GM12878 (cell line): ENCODE data around the gene STMP1. TPM values are rescaled to one million over a fixed set of nuclear protein-coding genes. Genes with fewer than 3 reads are reported as not detected.

ENCODE experiments used
- ATAC-seq: fragments of 200-7000 bp; cut with Tn5 transposase; 3 replicates; pipeline ENCODE4 v1.9.1; 2020; ENCODE audit warnings: mild to moderate bottlenecking, moderate library complexity
- BruUV-seq: library from RNA; stranded (reverse); fragments of 400-500 nt; replicated peaks from 2 replicates; lab custom pipeline; 2021; lab: Mats Ljungman, UMichigan
- CTCF ChIA-PET: fragments of 300-600 bp; sonication (Branson Sonifier 250); formaldehyde crosslinking; extraction: SDS; loops from one replicate; lab custom pipeline; 2021; ENCODE audit warnings: inconsistent platforms; lab: Yijun Ruan, JAX
- POLR2A ChIA-PET: fragments of 350-600 bp; formaldehyde crosslinking; extraction: SDS; loops from one replicate; lab custom pipeline; 2021; ENCODE audit warnings: inconsistent platforms; lab: Charles Lee
- RAD21 ChIA-PET: fragments of 300-600 bp; sonication (Branson Sonifier 250); formaldehyde crosslinking; loops from one replicate; lab custom pipeline; 2023; ENCODE audit warnings: antibody characterized with exemption; ENCODE audit not compliant: unreplicated experiment; lab: Charles Lee
- SMC1A ChIA-PET: fragments of 300-600 bp; sonication (Branson Sonifier 250); formaldehyde crosslinking; loops from one replicate; lab custom pipeline; 2023; ENCODE audit not compliant: unreplicated experiment, uncharacterized antibody; lab: Charles Lee
- DNase-seq: peaks from one replicate; pipeline ENCODE4 v3.0.0-alpha.2; 2011; ENCODE audit warnings: low read depth, low spot score
- FAIRE-seq: peaks from 3 replicates; lab custom pipeline; 2011; peaks lifted over from hg19 to GRCh38; lab: Jason Lieb, UNC
- H2AFZ ChIP-seq: 2 replicates; pipeline ENCODE4 v1.6.0; 2011; ENCODE audit warnings: low read depth, low read length, control low read depth; ENCODE audit not compliant: control insufficient read depth
- H3K27ac ChIP-seq: 2 replicates; pipeline ENCODE4 v1.5.1; 2011; ENCODE audit warnings: control low read depth; ENCODE audit not compliant: control insufficient read depth, insufficient read depth
- H3K27me3 ChIP-seq, 2 experiments: replicated peaks in 1 of 2; 2 replicates each; pipeline versions ENCODE4 v1.6.0 to v1.6.1; 2011; ENCODE audit warnings: low read length in 1 of 2; ENCODE audit not compliant: control insufficient read depth in 2 of 2, insufficient read depth in 2 of 2
- H3K36me3 ChIP-seq, 2 experiments: 2 replicates each; pipeline ENCODE4 v1.5.1; 2011; ENCODE audit warnings: low read length in 1 of 2; ENCODE audit not compliant: control insufficient read depth in 2 of 2, insufficient read depth in 2 of 2
- H3K4me1 ChIP-seq: 2 replicates; pipeline ENCODE4 v1.6.1; 2011; ENCODE audit warnings: mild to moderate bottlenecking, low read length, moderate library complexity, mixed read lengths; ENCODE audit not compliant: control insufficient read depth, insufficient read depth
- H3K4me2 ChIP-seq: 2 replicates; pipeline ENCODE4 v1.6.0; 2011; ENCODE audit warnings: control low read depth; ENCODE audit not compliant: control insufficient read depth, insufficient read depth
- H3K4me3 ChIP-seq: fragments of 200-600 bp; sonication (generic); 2 replicates; pipeline ENCODE4 v1.5.1; 2016
- H3K79me2 ChIP-seq: 2 replicates; pipeline ENCODE4 v1.6.0; 2011; ENCODE audit warnings: low read length; ENCODE audit not compliant: control insufficient read depth, insufficient read depth
- H3K9ac ChIP-seq: 2 replicates; pipeline ENCODE4 v1.8.0; 2011; ENCODE audit warnings: low read length, control low read depth, mixed read lengths; ENCODE audit not compliant: control insufficient read depth, insufficient read depth
- H3K9me3 ChIP-seq: replicated peaks from 3 replicates; pipeline ENCODE4 v1.5.1; 2011; ENCODE audit warnings: mild to moderate bottlenecking, low read length; ENCODE audit not compliant: control insufficient read depth, insufficient read depth
- H4K20me1 ChIP-seq: 2 replicates; pipeline ENCODE4 v1.6.0; 2011; ENCODE audit not compliant: control insufficient read depth, insufficient read depth
- DPF2 ChIP-seq: fragments of 450-650 bp; IDR thresholded peaks from 2 replicates; pipeline ENCODE4 v1.6.1; 2017; ENCODE audit warnings: mild to moderate bottlenecking
- IKZF1 ChIP-seq: fragments of 450-650 bp; conservative IDR thresholded peaks from 2 replicates; pipeline ENCODE4 v1.6.1; 2017; ENCODE audit warnings: antibody characterized with exemption, mild to moderate bottlenecking
- MTA2 ChIP-seq: fragments of 450-650 bp; IDR thresholded peaks from 2 replicates; pipeline ENCODE4 v1.6.1; 2016; ENCODE audit warnings: low read depth, mild to moderate bottlenecking, moderate library complexity
- NRF1 ChIP-seq: conservative IDR thresholded peaks from 2 replicates; pipeline ENCODE4 v1.6.1; 2011; ENCODE audit warnings: mild to moderate bottlenecking, low read depth, low read length, improper control_type of control experiment
- RCOR1 ChIP-seq: conservative IDR thresholded peaks from 2 replicates; pipeline ENCODE4 v1.6.1; 2012; ENCODE audit warnings: low read depth, low read length, improper control_type of control experiment
- YBX1 ChIP-seq: fragments of 450-650 bp; IDR thresholded peaks from 2 replicates; pipeline ENCODE4 v1.6.1; 2016; ENCODE audit warnings: antibody characterized with exemption
- WGBS: methylation state at CpG from one replicate; pipeline ENCODE4 v1.1.6; 2016; ENCODE audit warnings: low lambda C conversion rate; ENCODE audit not compliant: insufficient replicate concordance, insufficient coverage; ENCODE audit errors: missing lambda C conversion rate; 5-methylcytosine and 5-hydroxymethylcytosine counted together
- in situ Hi-C: fragments of 300-500 bp; cut with MboI; formaldehyde crosslinking; loops from 9 replicates; pipeline ENCODE4 v1.14.3; 2018; ENCODE audit warnings: mixed read lengths
- intact Hi-C: fragments of 100-400 bp; cut with micrococcal nuclease; formaldehyde crosslinking; loops from one replicate; pipeline ENCODE4 v1.14.2; 2022; ENCODE audit not compliant: unreplicated experiment
- polyA plus RNA-seq, 11 experiments: library from polyadenylated mRNA; depleted of rRNA in 4 of 11; unstranded in 6 of 11; stranded (reverse) in 5 of 11; fragments of >200 nt; fragmentation: Nextera tagmentation in 4 of 11; fragmentation: Illumina TruSeq in 1 of 11; extraction: Ambion mirVana in 4 of 11; extraction: Trizol in 1 of 11; gene quantifications; 1 replicate in 1 of 11; 2 replicates in 10 of 11; pipeline versions ENCODE4 v1.2.1 to v1.2.3, GENCODE V29; 2011 to 2016; ENCODE audit warnings: inconsistent platforms in 2 of 11, missing spikeins in 2 of 11, low read depth in 1 of 11
- total RNA-seq, 4 experiments: library from RNA; depleted of rRNA in 3 of 4; stranded (reverse); fragments of >200 nt in 3 of 4; fragmentation: Illumina TruSeq in 1 of 4; extraction: Trizol in 1 of 4; gene quantifications; 2 replicates each; pipeline versions ENCODE4 v1.2.1 to v1.2.3, GENCODE V29; 2013 to 2021
- TF ChIP-seq, protein P1 (sequence below): fragments of 450-650 bp; formaldehyde crosslinking; IDR thresholded peaks from 2 replicates; pipeline ENCODE4 v1.4.0; 2020; ENCODE audit warnings: mild to moderate bottlenecking, moderate library complexity
- TF ChIP-seq, protein P2 (sequence below): IDR thresholded peaks from 2 replicates; pipeline ENCODE4 v1.6.1; 2011; ENCODE audit warnings: borderline replicate concordance, low read depth, mild to moderate bottlenecking, moderate library complexity, low read length; ENCODE audit not compliant: insufficient read depth, poor library complexity, severe bottlenecking

Gene STMP1
- total and polyA plus RNA-seq, 10 of the 15 experiments (the other 5 are each of a cell fraction or from before 2014, with no cell fraction given): 8.0 to 79.9 (median 24.7) TPM

DNA sequence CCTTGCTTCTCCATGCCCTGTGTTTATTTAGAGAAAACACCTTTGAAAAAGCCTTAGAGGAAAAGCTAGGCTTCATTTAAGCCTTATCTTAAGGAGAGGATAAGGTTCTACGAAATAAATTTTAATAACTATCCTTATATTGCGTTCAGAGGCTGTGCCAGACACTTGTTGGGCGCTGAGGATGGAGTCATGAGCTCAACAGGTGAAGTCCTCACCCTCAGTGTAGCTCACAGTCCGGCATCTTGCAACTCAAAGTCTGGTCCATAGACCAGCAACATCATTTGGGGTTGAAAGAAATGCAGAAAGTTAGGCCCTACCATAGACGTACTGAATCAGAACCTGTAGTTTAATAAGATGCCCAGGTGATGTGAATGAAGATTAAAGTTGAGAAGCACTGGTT, 3.8 kb upstream of the STMP1 start:
- Histone ChIP-seq H4K20me1 (no peaks in the 10 kb centered on the region), H3K27me3 (no peaks in the 10 kb centered on the region), H3K4me1 (peaks cover 2% of the 10 kb centered on the region; the same call in 1 of the 2 replicates), H3K36me3 (no peaks in the 10 kb centered on the region), H3K27ac (no peak overlapping the region), H3K9ac (no peak overlapping the region), H2AFZ (no peak overlapping the region), H3K4me2 (no peak overlapping the region), H3K4me3 (no peak overlapping the region), H3K79me2 (peaks cover 13% of the 10 kb centered on the region), H3K9me3 (no peaks in the 10 kb centered on the region)
- FAIRE-seq (no peak), DNase-seq (no peak), ATAC-seq (no peak)
- ChIA-PET RAD21 (no interaction called here), CTCF (interaction anchor here (0.9 to 10.3 kb wide), 4 partner anchors 13 to 378 kb away, joined by 3 to 89 read pairs (median 39); no protein-coding TSS in a partner anchor), SMC1A (interaction anchor here (2.9 kb wide), 1 partner anchor 13 kb away, joined by 11 read pairs; no protein-coding TSS in a partner anchor), POLR2A (interaction anchor here (0.6 kb wide), 1 partner anchor 91 kb away, joined by 3 read pairs; no protein-coding TSS in a partner anchor)
- in situ Hi-C loops (no loop called here), intact Hi-C loops (no loop called here)
- TF ChIP-seq YBX1: no peak
- no peak for TF ChIP-seq IKZF1
- TF ChIP-seq RCOR1: no peak
- no peak for TF ChIP-seq MTA2
- no peak for TF ChIP-seq DPF2
- TF ChIP-seq, protein P1, sequence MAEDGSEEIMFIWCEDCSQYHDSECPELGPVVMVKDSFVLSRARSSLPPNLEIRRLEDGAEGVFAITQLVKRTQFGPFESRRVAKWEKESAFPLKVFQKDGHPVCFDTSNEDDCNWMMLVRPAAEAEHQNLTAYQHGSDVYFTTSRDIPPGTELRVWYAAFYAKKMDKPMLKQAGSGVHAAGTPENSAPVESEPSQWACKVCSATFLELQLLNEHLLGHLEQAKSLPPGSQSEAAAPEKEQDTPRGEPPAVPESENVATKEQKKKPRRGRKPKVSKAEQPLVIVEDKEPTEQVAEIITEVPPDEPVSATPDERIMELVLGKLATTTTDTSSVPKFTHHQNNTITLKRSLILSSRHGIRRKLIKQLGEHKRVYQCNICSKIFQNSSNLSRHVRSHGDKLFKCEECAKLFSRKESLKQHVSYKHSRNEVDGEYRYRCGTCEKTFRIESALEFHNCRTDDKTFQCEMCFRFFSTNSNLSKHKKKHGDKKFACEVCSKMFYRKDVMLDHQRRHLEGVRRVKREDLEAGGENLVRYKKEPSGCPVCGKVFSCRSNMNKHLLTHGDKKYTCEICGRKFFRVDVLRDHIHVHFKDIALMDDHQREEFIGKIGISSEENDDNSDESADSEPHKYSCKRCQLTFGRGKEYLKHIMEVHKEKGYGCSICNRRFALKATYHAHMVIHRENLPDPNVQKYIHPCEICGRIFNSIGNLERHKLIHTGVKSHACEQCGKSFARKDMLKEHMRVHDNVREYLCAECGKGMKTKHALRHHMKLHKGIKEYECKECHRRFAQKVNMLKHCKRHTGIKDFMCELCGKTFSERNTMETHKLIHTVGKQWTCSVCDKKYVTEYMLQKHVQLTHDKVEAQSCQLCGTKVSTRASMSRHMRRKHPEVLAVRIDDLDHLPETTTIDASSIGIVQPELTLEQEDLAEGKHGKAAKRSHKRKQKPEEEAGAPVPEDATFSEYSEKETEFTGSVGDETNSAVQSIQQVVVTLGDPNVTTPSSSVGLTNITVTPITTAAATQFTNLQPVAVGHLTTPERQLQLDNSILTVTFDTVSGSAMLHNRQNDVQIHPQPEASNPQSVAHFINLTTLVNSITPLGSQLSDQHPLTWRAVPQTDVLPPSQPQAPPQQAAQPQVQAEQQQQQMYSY: no peak
- TF ChIP-seq, protein P2, sequence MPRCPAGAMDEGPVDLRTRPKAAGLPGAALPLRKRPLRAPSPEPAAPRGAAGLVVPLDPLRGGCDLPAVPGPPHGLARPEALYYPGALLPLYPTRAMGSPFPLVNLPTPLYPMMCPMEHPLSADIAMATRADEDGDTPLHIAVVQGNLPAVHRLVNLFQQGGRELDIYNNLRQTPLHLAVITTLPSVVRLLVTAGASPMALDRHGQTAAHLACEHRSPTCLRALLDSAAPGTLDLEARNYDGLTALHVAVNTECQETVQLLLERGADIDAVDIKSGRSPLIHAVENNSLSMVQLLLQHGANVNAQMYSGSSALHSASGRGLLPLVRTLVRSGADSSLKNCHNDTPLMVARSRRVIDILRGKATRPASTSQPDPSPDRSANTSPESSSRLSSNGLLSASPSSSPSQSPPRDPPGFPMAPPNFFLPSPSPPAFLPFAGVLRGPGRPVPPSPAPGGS: no peak
- no peak for TF ChIP-seq NRF1
- WGBS: 83% methylated on average over 5 of the region's 5 CpGs
- BruUV-seq: no TSS peak
